H1 (cell line): ENCODE results near the gene GRPR. TPM values are rescaled to one million over a fixed set of nuclear protein-coding genes. Genes with fewer than 3 reads are reported as not detected.

Experiments used
- CTCF ChIA-PET: fragments of 300-600 bp; sonication (Branson Sonifier 250); formaldehyde crosslinking; loops from one replicate; lab custom pipeline; 2021; ENCODE audit not compliant: partially characterized antibody; lab: Charles Lee
- POLR2A ChIA-PET: fragments of 300-600 bp; sonication (Branson Sonifier 250); formaldehyde crosslinking; loops from one replicate; lab custom pipeline; 2021; ENCODE audit warnings: inconsistent platforms; ENCODE audit not compliant: partially characterized antibody; lab: Charles Lee
- DNase-seq, 2 experiments: peaks; one replicate each; pipeline versions ENCODE4 v3.0.0 to v3.0.0-alpha.2; 2010 to 2022; ENCODE audit warnings: low spot score in 2 of 2, low read depth in 1 of 2, mixed read lengths in 1 of 2
- FAIRE-seq: peaks from 2 replicates; lab custom pipeline; 2011; peaks lifted over from hg19 to GRCh38; lab: Jason Lieb, UNC
- H2AFZ ChIP-seq: 2 replicates; pipeline ENCODE4 v1.8.1; 2012; ENCODE audit warnings: low read length, inconsistent platforms
- H2AK5ac ChIP-seq: 2 replicates; pipeline ENCODE4 v1.6.1; 2013; ENCODE audit warnings: low read depth, low read length
- H2BK120ac ChIP-seq: replicated peaks from 2 replicates; pipeline ENCODE3; 2013; ENCODE audit warnings: low read depth, low read length, inconsistent platforms
- H2BK12ac ChIP-seq: 2 replicates; pipeline ENCODE4 v1.6.1; 2013; ENCODE audit warnings: low read depth, low read length
- H2BK15ac ChIP-seq: 2 replicates; pipeline ENCODE4 v1.6.1; 2013; ENCODE audit warnings: low read length
- H2BK20ac ChIP-seq: 2 replicates; pipeline ENCODE4 v1.6.1; 2013; ENCODE audit warnings: low read length
- H2BK5ac ChIP-seq: 2 replicates; pipeline ENCODE4 v1.6.1; 2013; ENCODE audit warnings: low read depth, low read length
- H3K14ac ChIP-seq: 2 replicates; pipeline ENCODE4 v1.6.1; 2013; ENCODE audit warnings: inconsistent platforms; ENCODE audit not compliant: insufficient read length
- H3K18ac ChIP-seq: 2 replicates; pipeline ENCODE4 v1.6.1; 2013; ENCODE audit warnings: low read length; ENCODE audit errors: extremely low read depth
- H3K23ac ChIP-seq: 2 replicates; pipeline ENCODE4 v1.6.1; 2013; ENCODE audit warnings: inconsistent platforms; ENCODE audit not compliant: insufficient read length
- H3K23me2 ChIP-seq: 2 replicates; pipeline ENCODE4 v1.6.1; 2013; ENCODE audit warnings: low read depth, low read length
- H3K27ac ChIP-seq: 2 replicates; pipeline ENCODE4 v1.6.1; 2011; ENCODE audit warnings: low read depth, low read length, inconsistent platforms
- H3K27me3 ChIP-seq, 4 experiments: replicated peaks in 1 of 4; 1 replicate in 1 of 4; 2 replicates in 3 of 4; pipeline versions ENCODE4 v1.6.1 to v1.8.1; 2011 to 2013; ENCODE audit warnings: low read length in 3 of 4, mild to moderate bottlenecking in 3 of 4, inconsistent platforms in 2 of 4, mixed read lengths in 2 of 4, moderate library complexity in 1 of 4; ENCODE audit not compliant: control insufficient read depth in 3 of 4, insufficient read depth in 3 of 4; ENCODE audit errors: extremely low read depth in 1 of 4
- H3K36me3 ChIP-seq, 4 experiments: 2 replicates each; pipeline versions ENCODE4 v1.6.1 to v1.8.1; 2011 to 2013; ENCODE audit warnings: mild to moderate bottlenecking in 4 of 4, low read length in 3 of 4, moderate library complexity in 2 of 4, control low read depth in 1 of 4, inconsistent platforms in 1 of 4; ENCODE audit not compliant: insufficient read depth in 4 of 4, control insufficient read depth in 2 of 4
- H3K4ac ChIP-seq: replicated peaks from 2 replicates; pipeline ENCODE3; 2013; ENCODE audit warnings: low read length, low read depth, mixed read lengths, inconsistent platforms; ENCODE audit not compliant: insufficient read length
- H3K4me1 ChIP-seq, 4 experiments: replicated peaks in 1 of 4; 1 replicate in 1 of 4; 2 replicates in 3 of 4; pipeline versions ENCODE4 v1.6.1 to v1.8.1; 2011 to 2013; ENCODE audit warnings: low read length in 3 of 4, inconsistent platforms in 2 of 4, mixed read lengths in 1 of 4; ENCODE audit not compliant: insufficient read depth in 4 of 4, control insufficient read depth in 3 of 4
- H3K4me2 ChIP-seq, 2 experiments: 2 replicates each; pipeline versions ENCODE4 v1.6.1 to v1.8.1; 2011 to 2013; ENCODE audit warnings: low read depth in 2 of 2, low read length in 2 of 2, control low read depth in 1 of 2, inconsistent platforms in 1 of 2, mild to moderate bottlenecking in 1 of 2; ENCODE audit not compliant: insufficient read depth in 1 of 2
- H3K4me3 ChIP-seq, 4 experiments: fragments of 200-600, 300-600 bp in 1 of 4; sonication (generic), shearing (Covaris generic), sonication (Bioruptor Twin) in 1 of 4; 2 replicates each; pipeline versions ENCODE4 v1.5.1 to v1.8.1; 2011 to 2016; ENCODE audit warnings: low read length in 4 of 4, low read depth in 3 of 4, control low read depth in 2 of 4, inconsistent platforms in 2 of 4, mild to moderate bottlenecking in 2 of 4, mixed read lengths in 1 of 4, moderate library complexity in 1 of 4; ENCODE audit not compliant: insufficient read depth in 2 of 4; ENCODE audit errors: extremely low read depth in 1 of 4
- H3K56ac ChIP-seq: replicated peaks from 2 replicates; pipeline ENCODE3; 2013; ENCODE audit warnings: low read depth, mild to moderate bottlenecking, mixed read lengths, low read length, inconsistent platforms; ENCODE audit not compliant: insufficient read length
- H3K79me1 ChIP-seq: 2 replicates; pipeline ENCODE4 v1.6.1; 2013; ENCODE audit warnings: low read depth, low read length, control low read depth
- H3K79me2 ChIP-seq, 2 experiments: 2 replicates each; pipeline versions ENCODE4 v1.6.1 to v1.8.1; 2012 to 2013; ENCODE audit warnings: low read length in 2 of 2, mild to moderate bottlenecking in 2 of 2, inconsistent platforms in 1 of 2; ENCODE audit not compliant: insufficient read depth in 2 of 2, control insufficient read depth in 1 of 2
- H3K9ac ChIP-seq, 4 experiments: replicated peaks in 1 of 4; 1 replicate in 1 of 4; 2 replicates in 3 of 4; pipeline versions ENCODE4 v1.6.1 to v1.8.1; 2011 to 2013; ENCODE audit warnings: low read depth in 3 of 4, low read length in 3 of 4, control low read depth in 2 of 4, mild to moderate bottlenecking in 2 of 4, moderate library complexity in 2 of 4, inconsistent platforms in 1 of 4; ENCODE audit errors: extremely low read depth in 1 of 4
- H3K9me3 ChIP-seq, 2 experiments: 2 replicates each; pipeline versions ENCODE4 v1.6.1 to v1.8.1; 2012 to 2013; ENCODE audit warnings: mild to moderate bottlenecking in 2 of 2, moderate library complexity in 2 of 2, control low read depth in 1 of 2, inconsistent platforms in 1 of 2, low read depth in 1 of 2, low read length in 1 of 2, mixed read lengths in 1 of 2; ENCODE audit not compliant: insufficient read depth in 2 of 2
- H4K20me1 ChIP-seq, 2 experiments: replicated peaks in 1 of 2; 2 replicates each; pipeline versions ENCODE3 to v1.8.1; 2011 to 2013; ENCODE audit warnings: inconsistent platforms in 2 of 2, low read length in 2 of 2, mild to moderate bottlenecking in 1 of 2; ENCODE audit not compliant: insufficient read depth in 2 of 2, control insufficient read depth in 1 of 2
- H4K5ac ChIP-seq: 2 replicates; pipeline ENCODE4 v1.6.1; 2013; ENCODE audit warnings: low read length, low read depth, mixed read lengths, inconsistent platforms; ENCODE audit not compliant: insufficient read length
- H4K8ac ChIP-seq: 2 replicates; pipeline ENCODE4 v1.8.0; 2013; ENCODE audit warnings: mild to moderate bottlenecking, moderate library complexity, low read length, inconsistent platforms; ENCODE audit not compliant: insufficient read depth; ENCODE audit errors: extremely low read depth
- H4K91ac ChIP-seq: replicated peaks from 2 replicates; pipeline ENCODE3; 2013; ENCODE audit warnings: low read length, mixed read lengths, inconsistent platforms; ENCODE audit not compliant: insufficient read length
- BCL11A ChIP-seq, 2 experiments: IDR thresholded peaks; one replicate each; pipeline ENCODE4 v1.6.1; 2011; ENCODE audit warnings: low read depth in 2 of 2, low read length in 2 of 2, mild to moderate bottlenecking in 2 of 2
- CHD1 ChIP-seq: IDR thresholded peaks from 2 replicates; pipeline ENCODE4 v1.6.1; 2012; ENCODE audit warnings: low read depth, low read length, improper control_type of control experiment
- CHD2 ChIP-seq: IDR thresholded peaks from 2 replicates; pipeline ENCODE4 v1.6.1; 2012; ENCODE audit warnings: low read length, improper control_type of control experiment
- JUN ChIP-seq: IDR thresholded peaks from 2 replicates; pipeline ENCODE4 v1.6.1; 2011; ENCODE audit warnings: low read depth, mild to moderate bottlenecking, improper control_type of control experiment, low read length
- NANOG ChIP-seq: IDR thresholded peaks from 2 replicates; pipeline ENCODE4 v1.6.1; 2011; ENCODE audit warnings: low read length, low read depth, mild to moderate bottlenecking, inconsistent platforms; ENCODE audit not compliant: insufficient read depth, poor library complexity, severe bottlenecking
- SIX5 ChIP-seq: IDR thresholded peaks from 2 replicates; pipeline ENCODE4 v1.6.1; 2011; ENCODE audit warnings: mild to moderate bottlenecking, low read depth, low read length
- SRF ChIP-seq: IDR thresholded peaks from 2 replicates; pipeline ENCODE4 v1.6.1; 2011; ENCODE audit warnings: mild to moderate bottlenecking, low read depth, low read length, moderate library complexity
- whole genome bisulfite sequencing, 2 experiments: shearing (Covaris generic) in 1 of 2; methylation state at CpG; one replicate each; pipeline versions ENCODE4 v1.1.6 to v1.1.7; 2013 to 2015; ENCODE audit warnings: low lambda C conversion rate in 2 of 2, mixed read lengths in 2 of 2, inconsistent platforms in 1 of 2, low coverage in 1 of 2, missing lambda C conversion rate in 1 of 2; ENCODE audit not compliant: insufficient replicate concordance in 2 of 2, insufficient coverage in 1 of 2, insufficient read length in 1 of 2; ENCODE audit errors: extremely low coverage in 1 of 2, missing lambda C conversion rate in 1 of 2; 5-methylcytosine and 5-hydroxymethylcytosine counted together
- polyA plus RNA-seq, 7 experiments: library from polyadenylated mRNA; depleted of rRNA in 3 of 7; stranded (reverse) in 5 of 7; unstranded in 2 of 7; fragments of >200 nt in 5 of 7; fragments of 200-250 nt in 2 of 7; gene quantifications; 1 replicate in 5 of 7; 2 replicates in 1 of 7; 4 replicates in 1 of 7; pipeline versions ENCODE4 v1.2.1 to v1.2.3, GENCODE V29; 2011 to 2013; ENCODE audit warnings: missing spikeins in 2 of 7, mixed read lengths in 2 of 7
- total RNA-seq: library from RNA; stranded (reverse); fragmentation: NEBNext Ultra II Directional; extraction: Animal tissue kit (Norgen Biotek cat#: 25700); gene quantifications from 2 replicates; pipeline ENCODE4 v1.2.1, GENCODE V29; 2021
- TF ChIP-seq, protein P1 (sequence below), 3 experiments: IDR thresholded peaks; 1 replicate in 2 of 3; 2 replicates in 1 of 3; pipeline versions ENCODE4 v1.5.1 to v1.6.1; 2011; ENCODE audit warnings: low read length in 3 of 3, mild to moderate bottlenecking in 3 of 3, inconsistent platforms in 2 of 3, low read depth in 1 of 3, moderate library complexity in 1 of 3; ENCODE audit not compliant: insufficient read depth in 1 of 3; ENCODE audit errors: control extremely low read depth in 1 of 3

GRPR gene
- total and polyA plus RNA-seq, 2 of the 8 experiments (the other 6 are each of a cell fraction or from before 2014, with no cell fraction given), result 18.6 to 78.4 TPM

DNA sequence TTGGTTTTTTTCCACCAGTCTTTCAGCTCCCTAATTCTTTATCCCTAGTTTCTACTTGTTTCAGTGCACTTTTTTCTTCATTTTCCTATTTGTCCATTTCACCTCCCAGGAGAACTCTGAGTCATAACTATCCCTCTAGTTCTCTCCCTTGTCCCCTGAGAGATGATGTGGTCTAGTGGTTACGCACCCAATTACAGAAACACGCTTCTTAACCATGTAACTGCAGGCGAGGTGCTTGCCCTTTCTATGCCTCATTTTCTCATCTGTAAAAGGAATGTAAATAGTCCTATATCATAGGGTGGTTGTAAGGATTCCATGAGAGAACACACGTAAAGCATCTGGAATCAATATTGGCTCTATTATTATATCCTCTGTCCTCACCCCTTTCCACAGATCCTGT lies 8.8 kb upstream of the GRPR start:
- DNase-seq (no peak), FAIRE-seq (no peak)
- POLR2A ChIA-PET, result no interaction called here

More for the DNA sequence above, 8.8 kb upstream of the GRPR start:
- Histone ChIP-seq H3K4ac (no peak overlapping the region), H3K18ac (no peak overlapping the region), H2BK15ac (no peak overlapping the region), H3K27me3 (no peaks in the 10 kb centered on the region), H3K4me3 (no peak overlapping the region), H4K5ac (no peak overlapping the region), H4K91ac (no peak overlapping the region), H3K36me3 (no peaks in the 10 kb centered on the region), H3K4me1 (no peaks in the 10 kb centered on the region), H2BK12ac (no peak overlapping the region), H3K14ac (no peak overlapping the region), H4K8ac (no peak overlapping the region), H3K79me2 (no peaks in the 10 kb centered on the region), H2BK120ac (no peak overlapping the region), H3K23ac (no peak overlapping the region), H3K79me1 (no peaks in the 10 kb centered on the region), H2AFZ (no peak overlapping the region), H3K27ac (no peak overlapping the region), H3K56ac (no peak overlapping the region), H3K23me2 (no peaks in the 10 kb centered on the region), H3K9me3 (peaks cover 6 to 7% of the 10 kb centered on the region in 2 experiments; a peak in 3 of 4 replicates), H4K20me1 (no peaks in the 10 kb centered on the region), H3K9ac (no peak overlapping the region), H2BK20ac (no peak overlapping the region), H2AK5ac (no peak overlapping the region), H3K4me2 (no peak overlapping the region), H2BK5ac (no peak overlapping the region)
- CTCF ChIA-PET, result no interaction called here
- no peak for TF ChIP-seq JUN
- no peak for TF ChIP-seq BCL11A (IDR thresholded peaks at IDR 0.05; ENCODE audit: low read depth in 2 of 2, low read length in 2 of 2)
- no peak for TF ChIP-seq NANOG
- TF ChIP-seq CHD1, result no peak
- TF ChIP-seq SIX5, result no peak
- no peak for TF ChIP-seq CHD2
- TF ChIP-seq SRF, result no peak
- TF ChIP-seq, protein P1, sequence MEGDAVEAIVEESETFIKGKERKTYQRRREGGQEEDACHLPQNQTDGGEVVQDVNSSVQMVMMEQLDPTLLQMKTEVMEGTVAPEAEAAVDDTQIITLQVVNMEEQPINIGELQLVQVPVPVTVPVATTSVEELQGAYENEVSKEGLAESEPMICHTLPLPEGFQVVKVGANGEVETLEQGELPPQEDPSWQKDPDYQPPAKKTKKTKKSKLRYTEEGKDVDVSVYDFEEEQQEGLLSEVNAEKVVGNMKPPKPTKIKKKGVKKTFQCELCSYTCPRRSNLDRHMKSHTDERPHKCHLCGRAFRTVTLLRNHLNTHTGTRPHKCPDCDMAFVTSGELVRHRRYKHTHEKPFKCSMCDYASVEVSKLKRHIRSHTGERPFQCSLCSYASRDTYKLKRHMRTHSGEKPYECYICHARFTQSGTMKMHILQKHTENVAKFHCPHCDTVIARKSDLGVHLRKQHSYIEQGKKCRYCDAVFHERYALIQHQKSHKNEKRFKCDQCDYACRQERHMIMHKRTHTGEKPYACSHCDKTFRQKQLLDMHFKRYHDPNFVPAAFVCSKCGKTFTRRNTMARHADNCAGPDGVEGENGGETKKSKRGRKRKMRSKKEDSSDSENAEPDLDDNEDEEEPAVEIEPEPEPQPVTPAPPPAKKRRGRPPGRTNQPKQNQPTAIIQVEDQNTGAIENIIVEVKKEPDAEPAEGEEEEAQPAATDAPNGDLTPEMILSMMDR (IDR thresholded peaks at IDR 0.05; ENCODE audit: control extremely low read depth in 1 of 3, insufficient read depth in 1 of 3, low read depth in 1 of 3, low read length in 3 of 3), result no peak
- WGBS, 2 experiments, result 91% methylated on average over 4 of the region's 4 CpGs; no CpG with 5 or more reads in 1 of the 2 experiments
